ENCODE results near the gene GLP1R.

GRCh38 chr6:39075010-39075686 lies 26.6 kb downstream of the GLP1R start:
- TF ChIP-seq CTCF (IDR thresholded peaks at IDR 0.05): no peak
- TF ChIP-seq POLR2A (IDR thresholded peaks at IDR 0.05): no peak
- no peak for TF ChIP-seq POLR2AphosphoS5 (IDR thresholded peaks at IDR 0.05)
